Measurements from ENCODE around the gene PSG1.
"Not testable (repeated sequence)": the region's sequence is repeated elsewhere in the genome, so short reads cannot be mapped to it uniquely, and the experiment has no call there.

The PSG1 gene

GRCh38 chr19:42881279-42881678 is 1.8 kb upstream of the PSG1 start:
- DNase-seq (ENCODE audit: low spot score): not testable (repeated sequence)

GRCh38 chr19:42880621-42881020 is 1.1 kb upstream of the PSG1 start:
- DNase-seq (ENCODE audit: low spot score): not testable (repeated sequence)

- not testable (repeated sequence) for DNase-seq (ENCODE audit: low spot score)
Observed at GRCh38 chr19:42876596-42876995, 2.9 kb downstream of the PSG1 start.

GRCh38 chr19:42875881-42876280 is 3.6 kb downstream of the PSG1 start:
- not testable (repeated sequence) for DNase-seq (ENCODE audit: low spot score)

- DNase-seq (ENCODE audit: low spot score): peak; percentile 25
Observed at GRCh38 chr19:42874901-42875813, 4.4 kb downstream of the PSG1 start.

- not testable (repeated sequence) for DNase-seq (ENCODE audit: low spot score)
Observed at GRCh38 chr19:42874136-42874535, 5.4 kb downstream of the PSG1 start.

- DNase-seq (ENCODE audit: low spot score): no peak
Observed at GRCh38 chr19:42872608-42873007, 6.9 kb downstream of the PSG1 start.

- no peak for DNase-seq (ENCODE audit: low spot score)
Observed at GRCh38 chr19:42857544-42857867, 22.0 kb downstream of the PSG1 start.

GRCh38 chr19:42856866-42857543 is 22.5 kb downstream of the PSG1 start:
- DNase-seq (ENCODE audit: low spot score): not testable (repeated sequence)

- DNase-seq (ENCODE audit: low spot score): not testable (repeated sequence)
Observed at GRCh38 chr19:42854745-42855144, 24.8 kb downstream of the PSG1 start.

- not testable (repeated sequence) for DNase-seq (ENCODE audit: low spot score)
Observed at GRCh38 chr19:42853231-42853630, 26.3 kb downstream of the PSG1 start.

- DNase-seq (ENCODE audit: low spot score): not testable (repeated sequence)
Observed at GRCh38 chr19:42852821-42853220, 26.7 kb downstream of the PSG1 start.

- DNase-seq (ENCODE audit: low spot score): peak; percentile 22
Observed at GRCh38 chr19:42851718-42852280, 27.7 kb downstream of the PSG1 start.

- DNase-seq (ENCODE audit: low spot score): peak; percentile 93
Observed at GRCh38 chr19:42850981-42851717, 28.4 kb downstream of the PSG1 start.

GRCh38 chr19:42846597-42846996 is 32.9 kb downstream of the PSG1 start:
- no peak for DNase-seq (ENCODE audit: low spot score)

- DNase-seq (ENCODE audit: low spot score): not testable (repeated sequence)
Observed at GRCh38 chr19:42843631-42844030, 35.9 kb downstream of the PSG1 start.

GRCh38 chr19:42832746-42833442 is 46.6 kb downstream of the PSG1 start:
- not testable (repeated sequence) for DNase-seq (ENCODE audit: low spot score)

GRCh38 chr19:42832023-42832680 is 47.4 kb downstream of the PSG1 start:
- not testable (repeated sequence) for DNase-seq (ENCODE audit: low spot score)

- DNase-seq (ENCODE audit: low spot score): no peak
Observed at GRCh38 chr19:42831221-42832019, 48.1 kb downstream of the PSG1 start.

Measured in kidney capillary endothelial cell (primary cell).